Measurements from ENCODE around the gene TSC22D2.

DNA sequence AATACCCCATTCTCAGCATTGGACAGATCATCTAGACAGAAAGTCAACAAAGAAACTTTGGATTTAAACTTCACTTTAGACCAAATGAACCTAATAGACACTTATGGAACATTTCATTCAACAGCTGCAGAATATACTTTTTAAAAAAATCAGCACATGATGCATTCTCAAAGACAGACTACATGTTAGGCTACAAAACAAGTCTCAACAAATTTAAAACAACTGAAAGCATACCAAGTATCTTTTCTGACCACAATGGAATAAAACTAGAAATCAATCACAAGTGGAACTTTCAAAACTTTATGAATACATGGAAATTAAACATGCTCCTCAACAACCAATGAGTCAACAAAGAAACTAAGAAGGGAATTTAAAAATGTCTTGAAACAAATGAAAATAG is 100.3 kb downstream of the TSC22D2 start:
- TF ChIP-seq POLR2AphosphoS5 (IDR thresholded peaks at IDR 0.05; ENCODE audit: borderline replicate concordance, low read depth, low read length): no peak
- no peak for TF ChIP-seq FOXP2 (optimal IDR thresholded peaks at IDR 0.05; ENCODE audit: control extremely low read depth, extremely low read length, insufficient read depth)
